HFFc6 (cell line): ENCODE results near the gene PRR3. TPM values are rescaled to one million over a fixed set of nuclear protein-coding genes. Genes with fewer than 3 reads are reported as not detected.
A peak's percentile ranks its signal among the peaks of the same experiment; 100 is the strongest.

Experiments
- DNase-seq: peaks from one replicate; pipeline ENCODE4 v3.0.0-alpha.2; 2018
- H3K27ac Mint-ChIP-seq: 2 replicates; pipeline ENCODE4 v1.8.0; 2020; ENCODE audit warnings: mild to moderate bottlenecking, mixed read lengths
- H3K27me3 Mint-ChIP-seq: 2 replicates; pipeline ENCODE4 v1.8.0; 2021; ENCODE audit warnings: mild to moderate bottlenecking, moderate library complexity, mixed read lengths; ENCODE audit not compliant: insufficient read depth
- H3K36me3 Mint-ChIP-seq: 2 replicates; pipeline ENCODE4 v1.8.0; 2021; ENCODE audit warnings: low read depth, mixed read lengths
- H3K4me1 Mint-ChIP-seq: 2 replicates; pipeline ENCODE4 v1.8.0; 2020; ENCODE audit warnings: low read depth, mixed read lengths
- H3K4me3 Mint-ChIP-seq: 2 replicates; pipeline ENCODE4 v1.8.0; 2020; ENCODE audit warnings: mild to moderate bottlenecking, moderate library complexity, mixed read lengths
- H3K9me3 Mint-ChIP-seq: 2 replicates; pipeline ENCODE4 v1.8.0; 2020; ENCODE audit warnings: mild to moderate bottlenecking, mixed read lengths
- total RNA-seq, 6 experiments: library from RNA; stranded (reverse); fragmentation: NEBNext Ultra II Directional; extraction: Animal tissue kit (Norgen Biotek cat#: 25700); gene quantifications; 2 replicates in 1 of 6; 3 replicates in 5 of 6; pipeline ENCODE4 v1.2.3, GENCODE V29; 2021
- TF ChIP-seq, protein P1 (sequence below): fragments of 200-600 bp; sonication (generic); IDR thresholded peaks from 2 replicates; pipeline ENCODE4 v1.5.0; 2021; ENCODE audit warnings: antibody characterized with exemption, mild to moderate bottlenecking

Gene PRR3
- total RNA-seq, 6 experiments from 2014 or later = 9.8 to 14.0 (median 12.3) TPM

DNA sequence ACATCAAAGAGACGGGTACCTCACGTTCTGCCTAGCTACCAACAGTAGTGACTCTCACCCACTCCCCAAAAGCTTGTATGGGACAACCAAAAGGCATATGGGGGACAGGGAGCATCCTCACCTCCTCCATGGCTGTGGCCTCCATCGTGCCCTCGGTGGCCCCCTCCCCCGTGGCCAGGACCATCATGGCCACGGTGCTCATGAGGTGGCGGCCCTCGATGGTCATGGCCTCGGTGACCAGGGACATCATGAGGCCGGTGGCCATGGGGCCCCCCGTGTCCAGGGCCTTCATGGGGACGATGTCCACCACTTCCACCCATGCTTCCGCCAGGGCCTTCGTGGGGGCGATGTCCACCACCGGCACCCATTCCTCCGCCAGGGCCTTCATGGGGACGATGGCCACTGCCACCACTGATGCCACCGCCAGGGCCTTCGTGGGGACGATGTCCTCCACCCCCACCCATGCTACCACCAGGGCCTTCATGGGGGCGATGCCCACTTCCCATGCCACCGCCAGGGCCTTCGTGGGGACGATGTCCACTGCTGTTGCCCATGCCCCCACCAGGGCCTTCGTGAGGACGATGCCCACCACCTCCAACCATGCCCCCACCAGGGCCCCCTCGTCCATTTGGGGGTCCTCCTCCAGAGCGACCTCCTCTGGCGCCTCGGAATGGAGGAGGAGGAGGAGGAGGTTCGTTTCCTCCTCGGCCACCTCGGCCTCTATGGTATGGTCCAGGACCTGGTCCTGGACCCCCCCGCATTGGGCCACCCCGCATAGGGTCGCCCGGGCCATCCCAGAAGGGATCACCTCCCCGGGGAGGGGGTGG lies 44.9 kb downstream of the PRR3 start:
- DNase-seq = no peak
- H3K27me3 Mint-ChIP-seq = peaks cover 6% of the 10 kb centered on the region
- H3K4me3 Mint-ChIP-seq = no peak overlapping the region
- H3K9me3 Mint-ChIP-seq = no peaks in the 10 kb centered on the region
- H3K27ac Mint-ChIP-seq = no peak overlapping the region
- TF ChIP-seq, protein P1, sequence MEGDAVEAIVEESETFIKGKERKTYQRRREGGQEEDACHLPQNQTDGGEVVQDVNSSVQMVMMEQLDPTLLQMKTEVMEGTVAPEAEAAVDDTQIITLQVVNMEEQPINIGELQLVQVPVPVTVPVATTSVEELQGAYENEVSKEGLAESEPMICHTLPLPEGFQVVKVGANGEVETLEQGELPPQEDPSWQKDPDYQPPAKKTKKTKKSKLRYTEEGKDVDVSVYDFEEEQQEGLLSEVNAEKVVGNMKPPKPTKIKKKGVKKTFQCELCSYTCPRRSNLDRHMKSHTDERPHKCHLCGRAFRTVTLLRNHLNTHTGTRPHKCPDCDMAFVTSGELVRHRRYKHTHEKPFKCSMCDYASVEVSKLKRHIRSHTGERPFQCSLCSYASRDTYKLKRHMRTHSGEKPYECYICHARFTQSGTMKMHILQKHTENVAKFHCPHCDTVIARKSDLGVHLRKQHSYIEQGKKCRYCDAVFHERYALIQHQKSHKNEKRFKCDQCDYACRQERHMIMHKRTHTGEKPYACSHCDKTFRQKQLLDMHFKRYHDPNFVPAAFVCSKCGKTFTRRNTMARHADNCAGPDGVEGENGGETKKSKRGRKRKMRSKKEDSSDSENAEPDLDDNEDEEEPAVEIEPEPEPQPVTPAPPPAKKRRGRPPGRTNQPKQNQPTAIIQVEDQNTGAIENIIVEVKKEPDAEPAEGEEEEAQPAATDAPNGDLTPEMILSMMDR = no peak
- H3K36me3 Mint-ChIP-seq = peaks cover 44% of the 10 kb centered on the region
- no peaks in the 10 kb centered on the region for H3K4me1 Mint-ChIP-seq

DNA sequence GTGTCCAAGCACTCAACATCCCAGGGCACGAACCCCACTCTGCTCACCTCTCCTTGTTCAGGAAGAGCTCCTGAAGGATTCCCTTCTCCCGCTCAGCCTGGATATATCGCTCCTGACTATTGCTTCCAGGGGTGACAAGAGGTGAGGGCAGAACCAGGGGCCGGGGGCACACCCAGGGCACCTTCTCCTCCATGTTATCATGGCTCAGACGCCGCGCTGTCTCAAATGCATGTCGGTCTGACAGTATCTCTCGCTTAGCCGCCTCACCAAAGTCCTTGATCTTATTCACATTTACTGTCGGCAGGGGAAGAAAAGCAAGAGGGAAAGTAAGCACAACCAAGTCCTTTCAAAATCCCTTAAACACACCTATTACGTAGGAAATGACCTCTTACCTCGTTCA lies 46.9 kb downstream of the PRR3 start:
- TF ChIP-seq, protein P1 = no peak
- DNase-seq = no peak
- Mint-ChIP-seq H3K9me3 (no peaks in the 10 kb centered on the region), H3K27ac (no peak overlapping the region), H3K4me1 (peaks cover 5% of the 10 kb centered on the region), H3K27me3 (no peaks in the 10 kb centered on the region; the same call in none of the 2 replicates), H3K36me3 (peaks cover 59% of the 10 kb centered on the region), H3K4me3 (no peak overlapping the region)

DNA sequence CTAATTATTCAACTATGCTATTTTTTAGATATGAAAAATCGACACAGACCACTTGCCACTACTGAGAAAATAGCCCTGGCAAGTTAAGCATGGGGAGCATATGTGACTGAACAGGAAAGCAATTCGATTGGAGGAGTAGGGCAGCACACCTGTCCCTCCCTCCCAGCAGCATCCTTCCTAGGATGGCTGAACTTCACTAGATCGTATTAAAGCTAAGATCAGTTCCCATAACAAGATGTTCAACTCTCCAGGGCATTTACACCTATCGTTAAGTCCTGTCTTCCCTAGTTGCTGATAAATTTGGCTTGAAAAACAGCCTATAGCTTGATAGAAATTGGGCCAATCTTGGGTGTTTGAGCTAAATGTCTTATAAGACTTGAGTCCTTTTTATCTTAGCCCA lies 53.0 kb downstream of the PRR3 start:
- no peak for DNase-seq
- TF ChIP-seq, protein P1 = no peak
- Mint-ChIP-seq H3K27ac (peak overlapping the region; percentile 71), H3K27me3 (peaks cover 6% of the 10 kb centered on the region), H3K9me3 (no peaks in the 10 kb centered on the region), H3K4me1 (peaks cover 62% of the 10 kb centered on the region), H3K36me3 (peaks cover 68% of the 10 kb centered on the region), H3K4me3 (no peak overlapping the region)

DNA sequence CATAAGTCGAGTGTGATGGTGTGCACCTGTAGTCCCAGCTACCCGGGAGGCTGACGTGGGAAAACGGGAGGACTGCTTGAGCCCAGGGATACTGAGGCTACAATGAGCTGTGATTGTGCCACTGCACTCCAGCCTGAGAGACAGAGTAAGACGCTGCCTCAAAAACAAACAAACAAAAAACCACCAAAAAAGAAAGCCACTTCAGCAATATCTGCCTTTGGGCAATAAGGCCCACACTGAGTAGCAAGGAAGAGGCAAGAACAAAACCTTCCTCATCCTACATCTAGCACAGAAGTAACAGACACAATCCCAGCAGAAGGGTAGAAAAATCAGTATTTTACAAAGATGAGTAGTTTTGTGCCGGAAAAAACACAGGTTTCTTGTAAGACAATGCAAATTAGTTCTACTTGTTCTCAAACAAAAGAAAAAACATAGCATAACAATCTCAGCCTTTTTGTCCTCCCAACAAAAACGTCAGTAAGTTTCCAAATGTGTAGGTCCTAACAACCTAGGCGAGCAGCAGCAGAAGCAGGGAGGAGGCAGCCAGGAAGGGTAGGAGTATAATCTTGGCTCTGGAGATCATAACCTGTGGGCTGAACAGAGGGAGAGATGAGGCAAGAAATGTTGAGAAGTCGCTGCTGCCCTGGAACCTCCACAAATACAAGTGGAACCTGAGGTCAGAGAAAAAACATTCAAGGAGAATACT lies 54.2 kb downstream of the PRR3 start:
- peak overlapping the region; percentile 70 for H3K27ac Mint-ChIP-seq
- peaks cover 71% of the 10 kb centered on the region for H3K36me3 Mint-ChIP-seq
- H3K4me3 Mint-ChIP-seq = no peak overlapping the region
- H3K4me1 Mint-ChIP-seq = peaks cover 74% of the 10 kb centered on the region
- TF ChIP-seq, protein P1 = no peak
- no peak for DNase-seq
- peaks cover 19% of the 10 kb centered on the region for H3K27me3 Mint-ChIP-seq
- H3K9me3 Mint-ChIP-seq = peaks cover 7% of the 10 kb centered on the region

DNA sequence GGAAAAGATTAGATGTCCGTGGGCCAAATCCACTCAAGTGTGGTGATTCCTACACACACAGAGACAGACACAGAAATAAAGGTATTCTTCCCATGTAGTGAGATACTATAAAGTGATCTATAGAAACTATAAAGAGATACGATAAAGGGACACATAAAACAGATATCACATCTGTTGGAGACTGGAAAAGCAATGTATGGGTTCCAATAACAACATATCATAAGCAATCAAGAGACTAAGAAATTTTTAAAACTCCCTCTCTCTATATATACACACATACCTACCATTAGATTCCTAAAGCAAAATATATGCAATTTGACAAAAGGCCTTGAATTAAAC lies 54.7 kb downstream of the PRR3 start:
- Mint-ChIP-seq H3K4me3 (no peak overlapping the region), H3K27me3 (peaks cover 24% of the 10 kb centered on the region), H3K9me3 (peaks cover 12% of the 10 kb centered on the region), H3K4me1 (peaks cover 78% of the 10 kb centered on the region), H3K36me3 (peaks cover 71% of the 10 kb centered on the region), H3K27ac (peak overlapping the region; percentile 70)
- DNase-seq = no peak
- TF ChIP-seq, protein P1 = no peak
